GM12892 (cell line): ENCODE data around the gene ARL16.

ENCODE experiments used
- POLR2A ChIP-seq: IDR thresholded peaks from 2 replicates; pipeline ENCODE4 v1.6.1; 2011; ENCODE audit warnings: low read depth, low read length, control low read depth
- POLR2AphosphoS5 ChIP-seq: IDR thresholded peaks from 2 replicates; pipeline ENCODE4 v1.6.1; 2011; ENCODE audit warnings: low read depth, low read length, control low read depth

- TF ChIP-seq POLR2A (no peak; the same call in 1 of the 2 replicates), POLR2AphosphoS5 (peak; percentile 49; the same call in 1 of the 2 replicates)
Observed at GRCh38 chr17:81708739-81709185, 25.2 kb upstream of the ARL16 start.
